COR-L47 (cell line): ENCODE results near the gene INPP5A.
"Not testable (repeated sequence)": the region's sequence is repeated elsewhere in the genome, so short reads cannot be mapped to it uniquely, and the experiment has no call there.

Experiments
- DNase-seq: peaks from one replicate; lab custom pipeline; 2025; lab: John Stamatoyannopoulos, UW

The INPP5A gene

GRCh38 chr10:132537684-132538001 is at the start of gene INPP5A:
Gene INPP5A (plus strand): TSS chr10:132537787. CDS start chr10:132538097, 310 bp downstream.
- no peak for DNase-seq

- DNase-seq: no peak
Observed at GRCh38 chr10:132488231-132488821, 49.3 kb upstream of the INPP5A start.

- DNase-seq: no peak
Observed at GRCh38 chr10:132489053-132489703, 48.4 kb upstream of the INPP5A start.

GRCh38 chr10:132489704-132490534 is 47.7 kb upstream of the INPP5A start:
- no peak for DNase-seq

- DNase-seq: not testable (repeated sequence)
Observed at GRCh38 chr10:132491534-132491933, 46.1 kb upstream of the INPP5A start.

- DNase-seq: no peak
Observed at GRCh38 chr10:132492323-132493025, 45.1 kb upstream of the INPP5A start.

- no peak for DNase-seq
Observed at GRCh38 chr10:132493246-132493755, 44.3 kb upstream of the INPP5A start.

- no peak for DNase-seq
Observed at GRCh38 chr10:132493756-132494290, 43.8 kb upstream of the INPP5A start.

GRCh38 chr10:132494866-132495630 is 42.5 kb upstream of the INPP5A start:
- DNase-seq: no peak

- DNase-seq: no peak
Observed at GRCh38 chr10:132496360-132497062, 41.1 kb upstream of the INPP5A start.

GRCh38 chr10:132497063-132497680 is 40.4 kb upstream of the INPP5A start:
- DNase-seq: no peak

- no peak for DNase-seq
Observed at GRCh38 chr10:132497861-132498561, 39.6 kb upstream of the INPP5A start.

- DNase-seq: no peak
Observed at GRCh38 chr10:132498562-132499366, 38.8 kb upstream of the INPP5A start.

GRCh38 chr10:132499367-132499685 is 38.3 kb upstream of the INPP5A start:
- DNase-seq: no peak

GRCh38 chr10:132500781-132501415 is 36.7 kb upstream of the INPP5A start:
- no peak for DNase-seq

- no peak for DNase-seq
Observed at GRCh38 chr10:132502544-132503300, 34.9 kb upstream of the INPP5A start.

GRCh38 chr10:132503581-132504421 is 33.8 kb upstream of the INPP5A start:
- DNase-seq: no peak
